ENCODE data around the gene RAB30. TPM values are rescaled to one million over a fixed set of nuclear protein-coding genes. Genes with fewer than 3 reads are reported as not detected.
A peak's percentile ranks its signal among the peaks of the same experiment; 100 is the strongest.

The RAB30 gene
- total RNA-seq, 4 donors from 2014 or later: 3.4 to 54.8 (median 11.5) TPM

GRCh38 chr11:83063073-83063754 lies 8.5 kb downstream of the RAB30 start:
- H3K4me3 ChIP-seq: peak overlapping the region in 3 of 4 donors; percentile 1 to 12 (median 3)
- no peak for DNase-seq
- no peaks in the 10 kb centered on the region for H3K36me3 ChIP-seq

GRCh38 chr11:83061883-83062282 lies 9.8 kb downstream of the RAB30 start:
- no peak for DNase-seq
- Histone ChIP-seq H3K27me3 (no peaks in the 10 kb centered on the region), H3K9me3 (no peaks in the 10 kb centered on the region), H3K4me3 (no peak overlapping the region), H3K4me1 (no peaks in the 10 kb centered on the region), H3K36me3 (no peaks in the 10 kb centered on the region), H3K27ac (peak overlapping the region in 2 of 4 donors; percentile 77)
- TF ChIP-seq POLR2A (IDR thresholded peaks at IDR 0.05) (no peak), CTCF (IDR thresholded peaks at IDR 0.05) (no peak)

More at GRCh38 chr11:83063073-83063754, 8.5 kb downstream of the RAB30 start:
- Histone ChIP-seq H3K9me3 (no peaks in the 10 kb centered on the region), H3K27me3 (no peaks in the 10 kb centered on the region), H3K27ac (peak overlapping the region; percentile 13 to 77 (median 58)), H3K4me1 (no peaks in the 10 kb centered on the region)
- TF ChIP-seq CTCF (IDR thresholded peaks at IDR 0.05) (no peak), POLR2A (IDR thresholded peaks at IDR 0.05) (no peak)

- DNase-seq: no peak
- no peak for TF ChIP-seq CTCF (IDR thresholded peaks at IDR 0.05)
- TF ChIP-seq POLR2A (IDR thresholded peaks at IDR 0.05): no peak
- H3K27me3 ChIP-seq: no peaks in the 10 kb centered on the region
- no peaks in the 10 kb centered on the region for H3K36me3 ChIP-seq
- no peak overlapping the region for H3K4me3 ChIP-seq
- H3K27ac ChIP-seq: peak overlapping the region in 1 of 4 donors; percentile 77
- no peaks in the 10 kb centered on the region for H3K9me3 ChIP-seq
- H3K4me1 ChIP-seq: peaks cover 0 to 4% (median 0%) of the 10 kb centered on the region in 4 donors
These were observed 10.7 kb downstream of the RAB30 start for GRCh38 chr11:83060965-83061364.

GRCh38 chr11:83057721-83058120 lies 14.0 kb downstream of the RAB30 start:
- Histone ChIP-seq H3K4me3 (no peak overlapping the region), H3K4me1 (peaks cover 0 to 15% (median 11%) of the 10 kb centered on the region in 4 donors), H3K9me3 (no peaks in the 10 kb centered on the region), H3K27ac (no peak overlapping the region), H3K36me3 (no peaks in the 10 kb centered on the region), H3K27me3 (no peaks in the 10 kb centered on the region)
- TF ChIP-seq CTCF (IDR thresholded peaks at IDR 0.05) (no peak), POLR2A (IDR thresholded peaks at IDR 0.05) (no peak)
- no peak for DNase-seq

- no peaks in the 10 kb centered on the region for H3K9me3 ChIP-seq
- no peaks in the 10 kb centered on the region for H3K36me3 ChIP-seq
- no peaks in the 10 kb centered on the region for H3K27me3 ChIP-seq
- no peak overlapping the region for H3K27ac ChIP-seq
- no peak for DNase-seq
- TF ChIP-seq CTCF (IDR thresholded peaks at IDR 0.05) (no peak), POLR2A (IDR thresholded peaks at IDR 0.05) (no peak)
- H3K4me1 ChIP-seq: peaks cover 0 to 22% (median 11%) of the 10 kb centered on the region in 4 donors
- H3K4me3 ChIP-seq: no peak overlapping the region
These were observed 15.1 kb downstream of the RAB30 start for GRCh38 chr11:83056611-83057010.
